Memory B cell (primary cell): ENCODE results near the gene ARHGAP12.

ENCODE experiments used
- ATAC-seq: fragments of 150-1000 bp; cut with Tn5 transposase; 2 replicates; pipeline ENCODE4 v1.10.0; 2021; ENCODE audit warnings: low read depth, mild to moderate bottlenecking, moderate library complexity
- DNase-seq, 2 donors: peaks; one replicate each; pipeline ENCODE4 v3.0.0; 2022; ENCODE audit warnings: low spot score in 2 of 2
- H3K27ac Mint-ChIP-seq: one replicate; pipeline ENCODE4 v1.8.0; 2022; ENCODE audit warnings: mild to moderate bottlenecking, moderate library complexity, mixed read lengths
- H3K27me3 Mint-ChIP-seq: one replicate; pipeline ENCODE4 v1.8.0; 2022; ENCODE audit warnings: mixed read lengths
- H3K36me3 Mint-ChIP-seq: one replicate; pipeline ENCODE4 v1.8.0; 2022; ENCODE audit warnings: mild to moderate bottlenecking, mixed read lengths
- H3K4me1 Mint-ChIP-seq: one replicate; pipeline ENCODE4 v1.8.0; 2022; ENCODE audit warnings: mixed read lengths
- H3K4me3 Mint-ChIP-seq: one replicate; pipeline ENCODE4 v1.8.0; 2022; ENCODE audit warnings: mild to moderate bottlenecking, moderate library complexity, mixed read lengths
- H3K9me3 Mint-ChIP-seq: one replicate; pipeline ENCODE4 v1.8.0; 2022; ENCODE audit warnings: mixed read lengths

Gene ARHGAP12

DNA sequence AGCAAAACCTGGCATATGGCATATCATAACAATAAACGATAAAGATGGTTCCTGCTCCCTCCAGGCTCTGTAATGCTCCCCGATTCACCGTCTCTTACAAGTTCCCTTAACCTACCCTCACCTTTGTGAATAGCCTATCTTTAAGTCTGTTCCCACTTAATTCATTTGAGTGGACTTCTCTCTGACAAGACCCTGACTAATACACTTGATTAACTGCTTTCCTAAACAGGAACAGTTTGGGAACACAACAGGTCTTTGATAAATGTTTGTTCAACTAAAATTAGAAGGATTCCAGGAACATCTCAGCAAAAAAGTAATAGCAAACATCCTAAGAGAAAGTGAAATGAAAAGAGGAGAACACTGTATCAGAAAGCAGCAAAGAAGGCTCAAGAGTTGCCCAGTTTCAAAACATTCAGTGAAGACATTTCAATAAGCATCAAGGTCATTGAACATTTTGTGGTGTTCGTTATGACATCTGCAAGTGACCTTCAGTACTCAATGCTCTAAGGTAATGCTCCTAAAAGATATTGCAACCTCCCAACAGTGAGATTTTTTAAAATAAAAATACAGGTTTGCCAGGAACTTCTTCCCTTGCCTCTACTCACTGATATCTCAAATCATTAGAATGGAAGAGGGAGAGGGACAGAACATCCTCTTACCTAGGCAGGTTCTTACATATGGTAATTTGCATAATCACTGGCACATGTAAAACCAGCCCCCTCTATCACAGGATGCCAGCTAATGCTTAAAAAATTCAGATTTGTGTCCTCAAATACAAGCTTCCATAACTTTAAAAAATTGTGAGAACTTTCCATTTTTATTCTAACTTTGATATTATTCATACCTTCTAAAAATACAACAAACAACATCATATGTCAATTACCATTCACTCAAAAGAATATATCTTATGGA lies 11.4 kb upstream of the ARHGAP12 start:
- Mint-ChIP-seq H3K27ac (no peak overlapping the region), H3K4me1 (peaks cover 7% of the 10 kb centered on the region), H3K4me3 (no peak overlapping the region), H3K36me3 (no peaks in the 10 kb centered on the region), H3K9me3 (no peaks in the 10 kb centered on the region), H3K27me3 (no peaks in the 10 kb centered on the region)
- no peak for DNase-seq
- peak; percentile 80 for ATAC-seq

DNA sequence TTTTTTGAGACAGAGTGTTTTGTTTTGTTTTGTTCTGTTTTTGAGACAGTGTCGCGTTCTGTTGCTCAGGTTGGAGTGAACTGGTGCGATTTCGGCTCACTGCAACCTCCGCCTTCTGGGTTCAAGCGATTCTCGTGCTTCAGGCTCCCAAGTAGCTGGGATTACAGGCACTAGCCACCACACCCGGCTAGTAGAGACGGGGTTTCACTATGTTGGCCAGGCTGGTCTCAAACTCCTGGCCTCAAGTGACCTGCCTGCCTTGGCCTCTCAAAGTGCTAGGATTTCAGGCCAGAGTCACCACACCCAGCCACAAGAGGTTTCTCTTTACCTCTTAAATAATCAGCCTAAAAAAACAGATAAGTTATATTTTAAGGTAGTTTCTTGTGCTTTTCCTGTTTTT lies 8.7 kb upstream of the ARHGAP12 start:
- Mint-ChIP-seq H3K27ac (no peak overlapping the region), H3K9me3 (no peaks in the 10 kb centered on the region), H3K4me1 (peaks cover 4% of the 10 kb centered on the region), H3K36me3 (no peaks in the 10 kb centered on the region), H3K27me3 (no peaks in the 10 kb centered on the region), H3K4me3 (no peak overlapping the region)
- ATAC-seq = no peak
- DNase-seq = no peak

DNA sequence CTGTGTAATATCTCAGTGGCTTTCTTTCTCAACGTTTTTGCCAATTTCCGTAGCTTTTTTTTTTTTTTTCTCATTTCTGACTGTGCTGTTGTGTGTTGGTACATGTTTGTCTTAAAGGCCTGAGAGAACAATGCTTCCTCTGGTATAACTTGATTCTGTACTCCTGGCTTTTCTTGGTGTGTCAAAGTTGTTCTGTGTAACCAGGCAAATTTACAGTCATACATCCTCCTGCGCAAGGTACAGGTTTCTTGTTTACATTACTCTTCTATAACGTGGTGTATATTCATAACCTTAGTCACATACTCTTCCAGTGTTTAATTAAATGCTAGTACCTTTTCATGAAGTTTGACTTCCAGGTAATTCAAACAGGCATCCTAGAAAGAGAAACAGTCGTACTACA lies 8.3 kb upstream of the ARHGAP12 start:
- Mint-ChIP-seq H3K4me3 (no peak overlapping the region), H3K27me3 (no peaks in the 10 kb centered on the region), H3K27ac (no peak overlapping the region), H3K4me1 (peaks cover 4% of the 10 kb centered on the region), H3K9me3 (no peaks in the 10 kb centered on the region), H3K36me3 (no peaks in the 10 kb centered on the region)
- no peak for ATAC-seq
- no peak for DNase-seq

DNA sequence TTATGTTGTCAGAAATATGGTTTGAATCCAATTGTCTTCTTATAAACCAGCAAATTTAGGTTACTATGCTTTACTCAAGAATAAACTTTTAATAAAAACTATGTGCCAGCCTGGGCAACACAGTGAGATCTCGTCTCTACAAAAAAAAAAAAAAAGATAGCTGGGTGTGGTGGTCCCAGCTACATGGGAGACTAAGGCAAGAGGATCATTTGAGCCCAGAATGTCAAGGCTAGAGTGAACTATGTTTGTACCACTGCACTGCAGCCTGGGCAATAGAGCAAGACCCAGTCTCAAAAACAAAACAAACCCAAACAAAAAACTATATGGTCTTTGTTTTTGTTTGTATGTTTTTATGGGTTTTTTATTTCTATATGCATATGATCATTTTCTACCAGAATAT lies 7.5 kb upstream of the ARHGAP12 start:
- Mint-ChIP-seq H3K36me3 (no peaks in the 10 kb centered on the region), H3K4me1 (peaks cover 4% of the 10 kb centered on the region), H3K27me3 (no peaks in the 10 kb centered on the region), H3K9me3 (no peaks in the 10 kb centered on the region), H3K27ac (no peak overlapping the region), H3K4me3 (no peak overlapping the region)
- no peak for DNase-seq
- no peak for ATAC-seq

DNA sequence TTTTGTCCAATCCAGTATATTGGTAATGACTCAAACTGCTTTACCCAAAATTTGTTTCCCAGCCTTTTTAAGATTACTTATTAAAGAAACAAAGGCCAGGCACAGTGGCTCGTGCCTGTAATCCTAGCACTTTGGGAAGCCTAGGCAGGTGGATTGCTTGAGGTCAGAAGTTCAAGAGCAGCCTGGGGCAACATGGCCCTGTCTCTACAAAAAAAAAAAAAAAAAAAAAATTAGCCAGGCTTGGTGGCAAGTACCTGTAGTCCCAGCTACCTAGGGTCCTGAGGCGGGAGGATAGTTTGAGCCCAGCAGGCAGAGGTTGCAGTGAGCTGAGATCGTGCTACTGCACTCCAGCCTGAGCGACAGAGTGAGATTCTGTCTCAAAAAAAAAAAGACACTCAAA lies 7.0 kb upstream of the ARHGAP12 start:
- DNase-seq (no peak), ATAC-seq (no peak)
- Mint-ChIP-seq H3K27ac (no peak overlapping the region), H3K9me3 (no peaks in the 10 kb centered on the region), H3K36me3 (no peaks in the 10 kb centered on the region), H3K4me1 (peaks cover 4% of the 10 kb centered on the region), H3K4me3 (no peak overlapping the region), H3K27me3 (no peaks in the 10 kb centered on the region)

DNA sequence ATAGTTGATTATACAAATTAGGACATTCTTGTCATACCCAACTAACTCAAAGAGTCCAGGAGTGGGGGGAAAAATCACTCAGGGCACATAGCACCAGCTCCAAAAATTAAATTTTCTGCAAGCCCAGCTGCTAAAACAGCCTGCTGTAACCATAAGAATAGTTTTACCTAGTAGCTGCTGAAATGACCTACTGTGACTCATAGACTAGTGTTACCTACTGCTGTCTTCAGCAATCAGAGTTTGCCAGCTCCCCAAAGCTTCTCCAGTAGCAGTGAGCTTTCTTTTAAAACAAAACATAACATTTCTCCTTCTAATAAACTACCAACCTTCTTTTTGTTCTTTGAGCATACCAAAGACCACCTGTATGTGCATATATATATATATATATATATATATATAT lies 4.2 kb upstream of the ARHGAP12 start:
- DNase-seq = no peak
- Mint-ChIP-seq H3K4me1 (peaks cover 11% of the 10 kb centered on the region), H3K4me3 (no peak overlapping the region), H3K36me3 (no peaks in the 10 kb centered on the region), H3K9me3 (no peaks in the 10 kb centered on the region), H3K27ac (no peak overlapping the region), H3K27me3 (no peaks in the 10 kb centered on the region)
- no peak for ATAC-seq

DNA sequence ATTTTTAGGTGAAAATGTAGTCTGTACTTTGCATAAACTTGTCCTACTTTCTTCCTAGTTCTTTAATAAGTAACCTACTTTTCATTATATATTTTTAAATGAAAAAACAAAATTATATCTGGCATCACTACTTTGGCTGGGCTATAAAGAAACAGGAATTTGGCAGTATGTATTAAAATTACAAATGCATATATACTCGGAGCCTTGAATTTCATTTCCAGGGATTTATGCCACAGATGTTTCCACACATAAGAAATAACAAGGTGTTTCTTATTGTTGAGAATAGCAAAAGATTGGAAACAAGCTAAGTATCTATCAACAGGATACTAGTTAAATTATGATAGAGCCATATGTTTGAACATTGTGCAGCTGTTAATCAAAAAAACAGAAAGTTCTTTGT lies 2.2 kb upstream of the ARHGAP12 start:
- DNase-seq (no peak), ATAC-seq (no peak)
- Mint-ChIP-seq H3K9me3 (no peaks in the 10 kb centered on the region), H3K4me1 (peaks cover 23% of the 10 kb centered on the region), H3K27me3 (no peaks in the 10 kb centered on the region), H3K4me3 (no peak overlapping the region), H3K36me3 (no peaks in the 10 kb centered on the region), H3K27ac (no peak overlapping the region)

DNA sequence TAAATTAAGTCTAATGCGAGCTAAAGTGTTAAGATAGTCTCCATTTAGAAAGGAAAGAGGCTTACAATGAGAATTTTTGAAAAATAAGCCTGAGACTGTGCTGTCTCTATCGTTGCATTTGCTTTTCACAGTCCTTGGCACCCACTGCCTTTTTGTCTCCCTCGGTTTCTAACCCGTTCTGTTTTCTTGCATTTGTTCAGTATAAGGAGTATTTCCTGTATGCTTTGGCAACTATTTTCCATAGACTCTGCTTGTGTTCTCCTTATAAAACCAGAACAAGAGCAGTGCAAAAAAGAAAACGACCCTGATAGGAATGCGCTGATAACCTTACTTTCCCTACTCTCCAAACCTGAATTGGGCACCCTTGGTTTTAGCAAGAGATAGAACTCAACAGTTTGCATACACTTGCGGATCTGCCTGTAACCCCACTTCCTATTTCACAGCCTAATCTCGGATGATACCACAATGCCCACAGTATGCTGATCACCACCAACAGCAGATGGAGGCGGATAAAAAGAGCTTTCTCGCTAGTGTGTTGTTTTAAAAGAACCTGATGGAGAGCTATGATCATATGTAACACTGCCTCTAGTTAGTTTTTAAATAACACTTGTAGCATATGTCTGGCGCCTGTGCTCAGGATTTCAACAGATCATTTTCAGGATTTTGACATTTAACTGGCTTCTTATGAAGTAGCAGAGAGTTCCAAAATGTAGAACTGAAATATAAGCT lies 1.6 kb upstream of the ARHGAP12 start:
- H3K4me1 Mint-ChIP-seq = peaks cover 26% of the 10 kb centered on the region
- peak overlapping the region; percentile 93 for H3K27ac Mint-ChIP-seq
- H3K27me3 Mint-ChIP-seq = no peaks in the 10 kb centered on the region
- ATAC-seq (peak; percentile 24), DNase-seq (peak in 1 of 2 donors; percentile 11)
- H3K4me3 Mint-ChIP-seq = peak overlapping the region; percentile 96
- H3K9me3 Mint-ChIP-seq = no peaks in the 10 kb centered on the region
- no peaks in the 10 kb centered on the region for H3K36me3 Mint-ChIP-seq

DNA sequence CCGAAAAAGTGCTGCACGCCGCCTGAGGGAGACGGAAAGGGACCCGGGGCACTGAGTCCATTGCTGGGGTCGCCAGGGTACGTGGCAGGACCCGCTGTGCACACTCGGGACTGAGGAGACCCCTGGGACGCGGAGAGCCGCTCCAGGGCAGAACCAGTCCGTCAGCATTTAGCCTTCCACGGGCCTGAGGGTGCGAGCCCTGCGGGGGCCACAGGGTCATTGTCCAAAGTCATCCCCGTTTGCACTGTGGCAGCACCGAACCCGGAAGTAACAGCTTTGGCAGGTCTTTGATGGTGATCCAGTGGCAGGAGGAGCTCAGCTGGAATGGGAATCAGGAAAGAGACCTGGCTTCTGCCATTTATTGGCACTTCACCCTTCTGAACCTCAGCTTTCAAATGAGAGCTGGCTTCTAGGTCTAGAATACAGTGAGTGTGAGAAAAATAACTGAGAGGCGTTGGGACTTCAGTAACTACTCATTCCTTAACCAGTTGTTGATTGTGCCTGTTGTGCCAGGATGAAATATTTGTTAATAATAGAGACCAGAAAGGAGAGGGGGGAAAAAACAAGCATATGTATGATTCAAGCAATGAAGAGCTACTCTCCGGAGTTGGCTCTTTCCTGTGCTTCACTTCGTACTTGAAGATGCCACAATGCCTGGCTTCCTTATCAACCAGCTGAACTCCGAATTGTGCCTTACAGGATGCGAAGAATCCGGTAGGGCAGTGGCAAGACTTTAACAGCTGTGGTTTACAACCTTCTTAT lies 811 bp upstream of the ARHGAP12 start:
- Mint-ChIP-seq H3K4me1 (peaks cover 29% of the 10 kb centered on the region), H3K36me3 (no peaks in the 10 kb centered on the region), H3K27me3 (no peaks in the 10 kb centered on the region), H3K27ac (peak overlapping the region; percentile 93), H3K9me3 (no peaks in the 10 kb centered on the region), H3K4me3 (peak overlapping the region; percentile 96)
- DNase-seq (peak; percentile 25 to 39), ATAC-seq (peak; percentile 13)

DNA sequence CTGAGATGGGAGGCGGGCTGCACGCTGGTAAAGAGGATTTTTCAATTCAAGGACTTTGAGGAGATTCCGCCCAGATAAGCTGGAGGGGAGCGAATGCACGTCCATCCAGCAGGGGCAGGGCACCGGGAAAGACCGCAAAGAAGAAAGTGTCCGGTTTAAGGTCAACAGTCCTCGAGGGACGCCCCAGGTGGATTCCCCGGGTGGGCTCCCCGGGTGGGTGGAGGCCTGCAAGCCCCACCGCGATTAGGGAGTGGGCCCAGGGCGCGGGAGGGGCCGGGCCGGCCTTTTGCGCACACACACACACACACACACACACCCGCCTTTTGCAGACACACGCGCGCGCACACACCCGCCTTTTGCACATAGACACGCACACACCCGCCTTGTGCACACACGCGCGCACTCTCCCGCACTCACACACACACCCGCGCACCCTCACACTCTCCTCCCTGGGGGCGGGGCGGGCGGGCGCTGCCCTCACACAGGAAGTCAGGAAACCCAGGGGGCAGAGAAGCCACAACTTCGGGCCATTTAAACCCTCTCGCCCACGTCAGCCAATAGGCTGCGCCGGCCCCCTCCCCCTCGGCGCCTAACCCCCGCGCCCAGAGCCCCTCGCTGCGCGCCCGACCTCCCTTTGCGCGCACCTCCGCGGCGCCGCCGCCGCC lies 615 bp downstream of the ARHGAP12 start:
- peak; percentile 20 to 44 for DNase-seq
- Mint-ChIP-seq H3K4me1 (peaks cover 32% of the 10 kb centered on the region), H3K27me3 (no peaks in the 10 kb centered on the region), H3K4me3 (peak overlapping the region; percentile 96), H3K27ac (peak overlapping the region; percentile 93), H3K9me3 (no peaks in the 10 kb centered on the region), H3K36me3 (no peaks in the 10 kb centered on the region)
- peak; percentile 48 for ATAC-seq

DNA sequence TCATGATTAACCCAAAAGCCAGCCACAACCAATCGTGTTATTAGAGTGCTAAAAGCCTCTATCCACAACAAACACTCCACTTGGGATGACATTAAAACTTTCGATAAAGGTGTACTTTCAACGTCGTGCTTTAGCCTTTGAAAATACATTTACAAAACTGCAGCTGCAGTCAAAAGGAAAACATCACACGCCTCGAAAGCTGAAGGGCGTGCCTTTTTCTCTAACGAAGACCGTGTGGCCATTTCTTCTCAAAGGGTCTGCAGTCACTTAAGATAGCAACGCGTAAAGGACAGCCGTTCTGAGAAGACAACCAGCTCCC lies 1.1 kb downstream of the ARHGAP12 start:
- DNase-seq (no peak), ATAC-seq (no peak)
- Mint-ChIP-seq H3K27ac (peak overlapping the region; percentile 93), H3K9me3 (no peaks in the 10 kb centered on the region), H3K4me1 (peaks cover 32% of the 10 kb centered on the region), H3K27me3 (no peaks in the 10 kb centered on the region), H3K36me3 (no peaks in the 10 kb centered on the region), H3K4me3 (peak overlapping the region; percentile 96)

DNA sequence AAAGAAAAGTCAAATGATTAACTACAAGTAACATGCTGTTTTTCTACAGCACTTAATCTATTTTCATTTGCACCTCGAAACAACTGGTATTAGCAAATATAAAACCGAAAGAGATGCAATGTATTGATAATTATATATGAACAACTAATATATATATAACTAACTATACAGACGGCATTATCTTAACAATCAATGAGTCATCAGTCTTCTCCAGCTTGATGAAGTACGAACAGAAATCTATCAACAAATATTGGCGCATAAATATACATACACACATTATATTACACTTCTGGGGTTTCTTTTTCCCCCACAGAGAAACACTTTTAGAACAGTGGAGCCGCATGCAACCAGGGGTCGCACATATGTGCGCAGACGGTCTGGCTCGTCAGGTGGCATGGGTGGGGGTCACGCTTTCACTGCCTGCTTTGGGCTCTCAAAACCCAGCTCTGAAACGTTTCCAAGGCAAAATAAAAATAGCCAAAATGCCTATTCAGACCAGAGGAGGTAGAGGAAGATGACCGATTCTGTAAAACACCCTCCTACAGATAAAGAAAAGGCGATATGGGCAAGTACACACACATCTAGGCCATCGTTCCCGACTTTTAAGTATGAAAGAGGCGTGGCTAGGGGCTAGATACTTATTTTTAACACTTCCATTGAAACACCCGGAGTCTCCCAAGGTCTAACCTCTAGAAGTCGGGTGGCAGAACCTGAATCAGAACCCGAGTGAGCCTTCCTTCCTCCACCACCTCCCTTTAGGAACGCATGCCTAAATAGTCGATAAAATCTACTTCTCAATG lies 1.7 kb downstream of the ARHGAP12 start:
- Mint-ChIP-seq H3K36me3 (no peaks in the 10 kb centered on the region), H3K9me3 (no peaks in the 10 kb centered on the region), H3K27me3 (no peaks in the 10 kb centered on the region), H3K4me3 (peak overlapping the region; percentile 96), H3K4me1 (peaks cover 32% of the 10 kb centered on the region), H3K27ac (peak overlapping the region; percentile 93)
- ATAC-seq (no peak), DNase-seq (no peak)

DNA sequence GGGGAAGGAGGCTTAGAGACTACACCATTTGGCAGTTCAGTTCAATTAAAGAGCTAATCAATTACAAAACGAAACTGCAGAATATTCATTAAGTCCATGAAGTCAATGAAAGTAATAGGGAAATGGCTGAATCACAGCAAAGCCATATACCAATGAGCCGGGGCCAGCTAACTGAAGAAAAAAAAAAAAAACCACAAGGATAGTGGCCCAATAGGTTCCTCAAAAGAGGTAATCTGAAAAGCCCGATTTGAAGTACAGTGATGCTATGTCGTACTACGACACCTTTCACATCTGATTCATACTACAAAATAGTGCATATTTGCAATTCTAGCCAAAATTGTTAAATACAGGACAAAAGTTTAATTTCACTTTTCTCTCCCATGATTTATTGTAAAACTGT lies 2.5 kb downstream of the ARHGAP12 start:
- H3K4me3 Mint-ChIP-seq = no peak overlapping the region
- ATAC-seq = no peak
- H3K36me3 Mint-ChIP-seq = no peaks in the 10 kb centered on the region
- H3K9me3 Mint-ChIP-seq = no peaks in the 10 kb centered on the region
- DNase-seq = no peak
- no peak overlapping the region for H3K27ac Mint-ChIP-seq
- peaks cover 34% of the 10 kb centered on the region for H3K4me1 Mint-ChIP-seq
- no peaks in the 10 kb centered on the region for H3K27me3 Mint-ChIP-seq
